HFFc6 (cell line): ENCODE results near the gene TSPAN32. TPM values are rescaled to one million over a fixed set of nuclear protein-coding genes. Genes with fewer than 3 reads are reported as not detected.

ENCODE experiments used
- DNase-seq: peaks from one replicate; pipeline ENCODE4 v3.0.0-alpha.2; 2018
- H3K27ac Mint-ChIP-seq: 2 replicates; pipeline ENCODE4 v1.8.0; 2020; ENCODE audit warnings: mild to moderate bottlenecking, mixed read lengths
- H3K27me3 Mint-ChIP-seq: 2 replicates; pipeline ENCODE4 v1.8.0; 2021; ENCODE audit warnings: mild to moderate bottlenecking, moderate library complexity, mixed read lengths; ENCODE audit not compliant: insufficient read depth
- H3K36me3 Mint-ChIP-seq: 2 replicates; pipeline ENCODE4 v1.8.0; 2021; ENCODE audit warnings: low read depth, mixed read lengths
- H3K4me1 Mint-ChIP-seq: 2 replicates; pipeline ENCODE4 v1.8.0; 2020; ENCODE audit warnings: low read depth, mixed read lengths
- H3K4me3 Mint-ChIP-seq: 2 replicates; pipeline ENCODE4 v1.8.0; 2020; ENCODE audit warnings: mild to moderate bottlenecking, moderate library complexity, mixed read lengths
- H3K9me3 Mint-ChIP-seq: 2 replicates; pipeline ENCODE4 v1.8.0; 2020; ENCODE audit warnings: mild to moderate bottlenecking, mixed read lengths
- CTCF ChIP-seq: fragments of 200-600 bp; sonication (generic); IDR thresholded peaks from 2 replicates; pipeline ENCODE4 v1.5.0; 2021; ENCODE audit warnings: antibody characterized with exemption, mild to moderate bottlenecking
- total RNA-seq, 6 experiments: library from RNA; stranded (reverse); fragmentation: NEBNext Ultra II Directional; extraction: Animal tissue kit (Norgen Biotek cat#: 25700); gene quantifications; 2 replicates in 1 of 6; 3 replicates in 5 of 6; pipeline ENCODE4 v1.2.3, GENCODE V29; 2021

TSPAN32 gene
- total RNA-seq, 6 experiments from 2014 or later = not detected

- Mint-ChIP-seq H3K36me3 (no peaks in the 10 kb centered on the region), H3K27me3 (peaks cover 3% of the 10 kb centered on the region), H3K4me1 (no peaks in the 10 kb centered on the region), H3K27ac (no peak overlapping the region), H3K9me3 (peaks cover 13% of the 10 kb centered on the region), H3K4me3 (no peak overlapping the region)
- no peak for TF ChIP-seq CTCF
- DNase-seq = no peak
These were observed 16.9 kb downstream of the TSPAN32 start for GRCh38 chr11:2318707-2319106.

- Mint-ChIP-seq H3K4me3 (no peak overlapping the region), H3K27ac (no peak overlapping the region), H3K9me3 (peaks cover 13% of the 10 kb centered on the region), H3K27me3 (peaks cover 3% of the 10 kb centered on the region), H3K36me3 (no peaks in the 10 kb centered on the region), H3K4me1 (no peaks in the 10 kb centered on the region)
- no peak for DNase-seq
- TF ChIP-seq CTCF = no peak
These were observed 18.1 kb downstream of the TSPAN32 start for GRCh38 chr11:2319791-2320472.

- H3K27me3 Mint-ChIP-seq = peaks cover 3% of the 10 kb centered on the region
- peaks cover 3% of the 10 kb centered on the region for H3K4me1 Mint-ChIP-seq
- H3K27ac Mint-ChIP-seq = no peak overlapping the region
- H3K36me3 Mint-ChIP-seq = no peaks in the 10 kb centered on the region
- peaks cover 13% of the 10 kb centered on the region for H3K9me3 Mint-ChIP-seq
- DNase-seq = no peak
- H3K4me3 Mint-ChIP-seq = no peak overlapping the region
- TF ChIP-seq CTCF = no peak
These were observed 18.9 kb downstream of the TSPAN32 start for GRCh38 chr11:2320568-2321310.

GRCh38 chr11:2321311-2321683 is 19.5 kb downstream of the TSPAN32 start:
- no peak overlapping the region for H3K27ac Mint-ChIP-seq
- H3K4me1 Mint-ChIP-seq = peaks cover 8% of the 10 kb centered on the region
- no peak overlapping the region for H3K4me3 Mint-ChIP-seq
- no peak for TF ChIP-seq CTCF
- no peaks in the 10 kb centered on the region for H3K36me3 Mint-ChIP-seq
- no peak for DNase-seq
- H3K27me3 Mint-ChIP-seq = peaks cover 3% of the 10 kb centered on the region
- H3K9me3 Mint-ChIP-seq = peaks cover 13% of the 10 kb centered on the region

- peaks cover 13% of the 10 kb centered on the region for H3K9me3 Mint-ChIP-seq
- peaks cover 18% of the 10 kb centered on the region for H3K27me3 Mint-ChIP-seq
- no peak for DNase-seq
- peaks cover 5% of the 10 kb centered on the region; the same call in 1 of the 2 replicates for H3K36me3 Mint-ChIP-seq
- TF ChIP-seq CTCF = no peak
- no peak overlapping the region for H3K4me3 Mint-ChIP-seq
- peaks cover 8% of the 10 kb centered on the region for H3K4me1 Mint-ChIP-seq
- no peak overlapping the region for H3K27ac Mint-ChIP-seq
These were observed 23.3 kb downstream of the TSPAN32 start for GRCh38 chr11:2325123-2325522.
